Esophagus squamous epithelium (tissue), 4 donors: Measurements from ENCODE around the gene RBBP9.

Experiments
- CTCF ChIP-seq, 6 experiments: fragments of 450-650 bp in 4 of 6; fragments of 200-600 bp in 2 of 6; sonication (generic) in 2 of 6; IDR thresholded peaks; one replicate each; pipeline ENCODE4 v1.5.1; 2016 to 2019; ENCODE audit warnings: antibody characterized with exemption in 6 of 6, mild to moderate bottlenecking in 4 of 6, moderate library complexity in 4 of 6
- POLR2A ChIP-seq, 4 donors: fragments of 450-650 bp; IDR thresholded peaks; one replicate each; pipeline ENCODE4 v1.6.1; 2017; ENCODE audit warnings: antibody characterized with exemption in 4 of 4, mild to moderate bottlenecking in 4 of 4, moderate library complexity in 3 of 4

- TF ChIP-seq CTCF (IDR thresholded peaks at IDR 0.05), result no peak
- no peak for TF ChIP-seq POLR2A (IDR thresholded peaks at IDR 0.05)
Observed at GRCh38 chr20:18477821-18478220, 19.2 kb downstream of the RBBP9 start.
